GM18858 (cell line): ENCODE measurements around the gene FGF1.
"Not testable (repeated sequence)": the region's sequence is repeated elsewhere in the genome, so short reads cannot be mapped to it uniquely, and the experiment has no call there.

Experiments used
- ATAC-seq: cut with Tn5 transposase; IDR thresholded peaks from one replicate; pipeline ENCODE4 v1.9.1; 2021; ENCODE audit not compliant: unreplicated experiment

FGF1 gene

GRCh38 chr5:142671266-142671665 is 14.6 kb downstream of the FGF1 start:
- ATAC-seq = no peak

GRCh38 chr5:142670804-142671203 is 15.1 kb downstream of the FGF1 start:
- ATAC-seq = no peak

- ATAC-seq = no peak
Measured at GRCh38 chr5:142669477-142669876, 16.4 kb downstream of the FGF1 start.

GRCh38 chr5:142668336-142668735 is 17.6 kb downstream of the FGF1 start:
- ATAC-seq = no peak

- ATAC-seq = no peak
Measured at GRCh38 chr5:142667831-142668230, 18.1 kb downstream of the FGF1 start.

- ATAC-seq = no peak
Measured at GRCh38 chr5:142664636-142665035, 21.3 kb downstream of the FGF1 start.

- no peak for ATAC-seq
Measured at GRCh38 chr5:142664067-142664466, 21.8 kb downstream of the FGF1 start.

- ATAC-seq = no peak
Measured at GRCh38 chr5:142663246-142663645, 22.6 kb downstream of the FGF1 start.

- no peak for ATAC-seq
Measured at GRCh38 chr5:142661957-142662356, 23.9 kb downstream of the FGF1 start.

- no peak for ATAC-seq
Measured at GRCh38 chr5:142661143-142661542, 24.7 kb downstream of the FGF1 start.

- ATAC-seq = no peak
Measured at GRCh38 chr5:142660731-142661130, 25.2 kb downstream of the FGF1 start.

GRCh38 chr5:142660196-142660595 is 25.7 kb downstream of the FGF1 start:
- ATAC-seq = no peak

- ATAC-seq = no peak
Measured at GRCh38 chr5:142659405-142659804, 26.5 kb downstream of the FGF1 start.

- ATAC-seq = no peak
Measured at GRCh38 chr5:142658278-142658677, 27.6 kb downstream of the FGF1 start.

GRCh38 chr5:142657446-142657845 is 28.4 kb downstream of the FGF1 start:
- no peak for ATAC-seq

- ATAC-seq = no peak
Measured at GRCh38 chr5:142655339-142656267, 30.3 kb downstream of the FGF1 start.

GRCh38 chr5:142654578-142655058 is 31.3 kb downstream of the FGF1 start:
- ATAC-seq = no peak

GRCh38 chr5:142653321-142653720 is 32.6 kb downstream of the FGF1 start:
- ATAC-seq = no peak

- no peak for ATAC-seq
Measured at GRCh38 chr5:142652563-142652962, 33.3 kb downstream of the FGF1 start.

GRCh38 chr5:142650881-142651280 is 35.0 kb downstream of the FGF1 start:
- no peak for ATAC-seq

- ATAC-seq = no peak
Measured at GRCh38 chr5:142650060-142650459, 35.8 kb downstream of the FGF1 start.

GRCh38 chr5:142648108-142648507 is 37.8 kb downstream of the FGF1 start:
- not testable (repeated sequence) for ATAC-seq

- ATAC-seq = no peak
Measured at GRCh38 chr5:142645456-142645855, 40.4 kb downstream of the FGF1 start.
